Breast epithelium (tissue), 4 donors: Measurements from ENCODE around the gene TNNI3K. TPM values are rescaled to one million over a fixed set of nuclear protein-coding genes. Genes with fewer than 3 reads are reported as not detected.
"Not testable (repeated sequence)": the region's sequence is repeated elsewhere in the genome, so short reads cannot be mapped to it uniquely, and the experiment has no call there.

Experiments
- DNase-seq, 2 donors: peaks; one replicate each; pipeline ENCODE4 v3.0.0-alpha.2; 2019; ENCODE audit warnings: low spot score in 2 of 2
- H3K27ac ChIP-seq, 2 donors: fragments of 200-600 bp; sonication (generic) in 1 of 2; one replicate each; pipeline ENCODE4 v1.5.1; 2016 to 2019; ENCODE audit warnings: mild to moderate bottlenecking in 1 of 2
- H3K27me3 ChIP-seq, 2 donors: fragments of 200-600 bp; sonication (generic) in 1 of 2; one replicate each; pipeline versions ENCODE4 v1.5.1 to v1.6.0; 2017 to 2019; ENCODE audit warnings: control low read depth in 1 of 2, mild to moderate bottlenecking in 1 of 2
- H3K36me3 ChIP-seq: fragments of 200-600 bp; one replicate; pipeline ENCODE4 v1.5.1; 2019
- H3K4me1 ChIP-seq, 2 donors: fragments of 200-600 bp; sonication (generic); one replicate each; pipeline ENCODE4 v1.5.1; 2016 to 2019; ENCODE audit warnings: control low read depth in 1 of 2
- H3K4me3 ChIP-seq, 3 donors: fragments of 200-600 bp; sonication (generic); 1 replicate in 2 of 3; 2 replicates in 1 of 3; pipeline ENCODE4 v1.5.1; 2016 to 2019; ENCODE audit warnings: mild to moderate bottlenecking in 3 of 3, moderate library complexity in 2 of 3
- H3K9me3 ChIP-seq, 2 donors: fragments of 200-600 bp; sonication (generic) in 1 of 2; one replicate each; pipeline ENCODE4 v1.5.1; 2016 to 2019; ENCODE audit warnings: control low read depth in 1 of 2
- POLR2A ChIP-seq: fragments of 450-650 bp; IDR thresholded peaks from one replicate; pipeline ENCODE4 v1.6.1; 2016; ENCODE audit warnings: antibody characterized with exemption, mild to moderate bottlenecking, moderate library complexity
- POLR2AphosphoS5 ChIP-seq, 3 donors: sonication (generic); formaldehyde crosslinking; IDR thresholded peaks; one replicate each; pipeline ENCODE4 v1.6.1; 2017; ENCODE audit warnings: antibody characterized with exemption in 3 of 3
- intact Hi-C: fragments of 100-400 bp; cut with DNase I; formaldehyde crosslinking; loops from one replicate; pipeline ENCODE4 v1.15.1; 2023; ENCODE audit warnings: low total_unique reads
- total RNA-seq, 3 donors: library from RNA; depleted of rRNA; stranded (reverse); fragments of >200 nt; gene quantifications; one replicate each; pipeline ENCODE4 v1.1.0, GENCODE V29; 2016
- TF ChIP-seq, protein P1 (sequence below), 3 donors: fragments of 450-650 bp; IDR thresholded peaks; one replicate each; pipeline ENCODE4 v1.5.1; 2016 to 2017; ENCODE audit warnings: antibody characterized with exemption in 3 of 3, mild to moderate bottlenecking in 3 of 3, moderate library complexity in 3 of 3

Gene TNNI3K
- total RNA-seq, 3 donors from 2014 or later = 1.3 to 3.7 (median 2.5) TPM

DNA sequence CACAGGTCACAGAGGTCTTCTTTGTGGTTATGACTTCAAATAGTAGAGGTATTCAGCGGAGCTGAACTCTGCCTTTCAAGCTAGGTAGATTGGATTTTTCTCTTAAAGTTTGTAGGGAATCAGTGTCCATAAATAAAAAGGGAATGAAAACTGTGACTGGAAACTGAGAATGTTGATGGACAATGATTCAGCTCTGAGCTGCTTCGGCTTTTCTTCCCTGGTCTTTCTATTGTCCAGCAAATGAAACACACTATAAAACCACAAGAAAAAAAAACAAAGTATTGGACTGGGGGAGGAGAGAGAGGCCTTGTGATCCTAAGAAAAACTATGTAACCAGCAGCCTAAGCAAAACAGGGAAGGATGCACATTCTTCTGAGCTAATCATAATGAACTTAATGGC, 11.1 kb downstream of the TNNI3K start:
- no peak for DNase-seq
- intact Hi-C loops = no loop called here
- TF ChIP-seq, protein P1, sequence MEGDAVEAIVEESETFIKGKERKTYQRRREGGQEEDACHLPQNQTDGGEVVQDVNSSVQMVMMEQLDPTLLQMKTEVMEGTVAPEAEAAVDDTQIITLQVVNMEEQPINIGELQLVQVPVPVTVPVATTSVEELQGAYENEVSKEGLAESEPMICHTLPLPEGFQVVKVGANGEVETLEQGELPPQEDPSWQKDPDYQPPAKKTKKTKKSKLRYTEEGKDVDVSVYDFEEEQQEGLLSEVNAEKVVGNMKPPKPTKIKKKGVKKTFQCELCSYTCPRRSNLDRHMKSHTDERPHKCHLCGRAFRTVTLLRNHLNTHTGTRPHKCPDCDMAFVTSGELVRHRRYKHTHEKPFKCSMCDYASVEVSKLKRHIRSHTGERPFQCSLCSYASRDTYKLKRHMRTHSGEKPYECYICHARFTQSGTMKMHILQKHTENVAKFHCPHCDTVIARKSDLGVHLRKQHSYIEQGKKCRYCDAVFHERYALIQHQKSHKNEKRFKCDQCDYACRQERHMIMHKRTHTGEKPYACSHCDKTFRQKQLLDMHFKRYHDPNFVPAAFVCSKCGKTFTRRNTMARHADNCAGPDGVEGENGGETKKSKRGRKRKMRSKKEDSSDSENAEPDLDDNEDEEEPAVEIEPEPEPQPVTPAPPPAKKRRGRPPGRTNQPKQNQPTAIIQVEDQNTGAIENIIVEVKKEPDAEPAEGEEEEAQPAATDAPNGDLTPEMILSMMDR (IDR thresholded peaks at IDR 0.05) = no peak
- no peak for TF ChIP-seq POLR2AphosphoS5 (IDR thresholded peaks at IDR 0.05)
- no peak for TF ChIP-seq POLR2A

DNA sequence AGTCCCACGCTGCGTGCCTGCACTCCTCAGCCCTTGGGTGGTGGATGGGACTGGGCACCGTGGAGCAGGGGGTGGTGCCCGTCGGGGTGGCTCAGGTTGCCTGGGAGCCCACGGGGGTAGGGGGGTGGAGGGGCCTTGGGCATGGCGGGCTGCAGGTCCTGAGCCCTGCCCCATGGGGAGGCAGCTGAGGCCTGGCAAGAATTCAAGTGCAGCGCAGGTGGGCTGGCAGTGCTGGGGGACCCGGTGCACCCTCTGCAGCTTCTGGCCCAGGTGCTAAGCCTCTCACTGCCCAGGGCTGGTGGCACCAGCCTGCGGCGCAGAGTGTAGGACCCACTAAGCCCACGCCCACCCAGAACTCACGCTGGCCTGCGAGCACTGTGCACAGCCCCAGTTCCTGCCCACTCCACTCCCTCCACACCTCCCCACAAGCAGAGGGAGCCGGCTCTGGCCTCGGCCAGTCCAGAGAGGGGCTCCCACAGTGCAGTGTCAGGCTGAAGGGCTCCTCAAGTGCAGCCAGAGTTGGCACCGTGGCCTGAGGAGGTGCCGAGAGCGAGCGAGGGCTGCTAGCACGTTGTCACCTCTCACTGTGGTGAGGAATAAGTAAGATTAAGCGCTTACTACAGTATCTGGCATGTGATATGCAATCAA, 12.8 kb downstream of the TNNI3K start:
- no peaks in the 10 kb centered on the region for H3K36me3 ChIP-seq
- TF ChIP-seq, protein P1 (IDR thresholded peaks at IDR 0.05) = no peak
- TF ChIP-seq POLR2A = no peak
- TF ChIP-seq POLR2AphosphoS5 (IDR thresholded peaks at IDR 0.05) = no peak
- H3K9me3 ChIP-seq = no peaks in the 10 kb centered on the region
- no peak overlapping the region for H3K27ac ChIP-seq
- no peaks in the 10 kb centered on the region for H3K27me3 ChIP-seq
- H3K4me3 ChIP-seq = no peak overlapping the region
- no peaks in the 10 kb centered on the region for H3K4me1 ChIP-seq
- intact Hi-C loops = no loop called here
- DNase-seq = no peak

More for the DNA sequence above, 11.1 kb downstream of the TNNI3K start:
- Histone ChIP-seq H3K27ac (no peak overlapping the region), H3K27me3 (no peaks in the 10 kb centered on the region), H3K4me3 (no peak overlapping the region), H3K36me3 (no peaks in the 10 kb centered on the region), H3K9me3 (no peaks in the 10 kb centered on the region), H3K4me1 (no peaks in the 10 kb centered on the region)

DNA sequence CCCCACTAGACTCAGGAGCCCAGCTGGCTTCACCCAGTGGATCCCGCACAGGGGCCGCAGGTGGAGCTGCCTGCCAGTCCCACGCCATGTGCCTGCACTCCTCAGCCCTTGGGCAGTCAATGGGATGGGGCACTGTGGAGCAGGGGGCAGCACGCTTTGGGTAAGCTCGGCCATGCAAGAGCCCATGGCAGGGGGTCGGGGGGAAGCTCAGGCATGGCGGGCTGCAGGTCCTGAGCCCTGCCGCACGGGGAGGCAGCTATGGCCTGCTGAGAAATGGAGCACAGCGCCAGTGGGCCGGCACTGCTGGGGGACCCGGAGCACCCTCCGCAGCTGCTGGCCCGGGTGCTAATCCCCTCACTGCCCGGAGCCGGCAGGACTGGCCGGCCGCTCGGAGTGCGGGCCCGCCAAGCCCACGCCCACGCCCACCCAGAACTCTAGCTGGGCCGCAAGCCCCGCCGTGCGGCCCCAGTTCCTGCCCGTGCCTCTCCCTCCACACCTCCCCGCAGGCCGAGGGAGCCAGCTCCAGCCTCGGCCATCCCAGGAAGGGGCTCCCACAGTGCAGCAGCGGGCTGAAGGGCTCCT, 18.1 kb downstream of the TNNI3K start:
- H3K4me1 ChIP-seq, H3K27me3 ChIP-seq, DNase-seq, H3K36me3 ChIP-seq, H3K4me3 ChIP-seq, H3K9me3 ChIP-seq, intact Hi-C loops, H3K27ac ChIP-seq: not testable (repeated sequence)

DNA sequence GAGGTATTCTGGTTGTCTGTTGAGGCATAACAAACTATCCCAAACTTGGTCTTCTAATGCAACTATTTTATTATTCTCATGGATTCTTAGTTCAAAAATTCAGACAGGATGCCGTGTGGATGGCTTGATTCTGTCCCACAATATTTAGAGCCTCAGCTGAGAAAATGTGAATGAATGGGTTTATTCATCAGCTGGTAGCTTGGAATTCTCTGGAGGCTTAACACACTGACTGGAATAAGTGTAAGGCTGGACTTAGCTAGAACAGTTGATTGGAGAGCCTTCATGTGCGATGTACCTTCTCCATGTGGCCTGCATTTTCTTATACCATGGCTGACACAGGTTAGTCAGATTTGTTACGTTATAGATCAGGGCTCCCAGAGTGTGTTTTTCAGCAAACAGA, 30.8 kb downstream of the TNNI3K start:
- no peaks in the 10 kb centered on the region for H3K9me3 ChIP-seq
- no peak overlapping the region for H3K27ac ChIP-seq
- H3K4me3 ChIP-seq = no peak overlapping the region
- H3K36me3 ChIP-seq = no peaks in the 10 kb centered on the region
- TF ChIP-seq POLR2A (no peak), POLR2AphosphoS5 (IDR thresholded peaks at IDR 0.05) (no peak)
- TF ChIP-seq, protein P1 (IDR thresholded peaks at IDR 0.05) = no peak
- intact Hi-C loops = no loop called here
- H3K4me1 ChIP-seq = no peaks in the 10 kb centered on the region
- no peak for DNase-seq
- H3K27me3 ChIP-seq = no peaks in the 10 kb centered on the region

DNA sequence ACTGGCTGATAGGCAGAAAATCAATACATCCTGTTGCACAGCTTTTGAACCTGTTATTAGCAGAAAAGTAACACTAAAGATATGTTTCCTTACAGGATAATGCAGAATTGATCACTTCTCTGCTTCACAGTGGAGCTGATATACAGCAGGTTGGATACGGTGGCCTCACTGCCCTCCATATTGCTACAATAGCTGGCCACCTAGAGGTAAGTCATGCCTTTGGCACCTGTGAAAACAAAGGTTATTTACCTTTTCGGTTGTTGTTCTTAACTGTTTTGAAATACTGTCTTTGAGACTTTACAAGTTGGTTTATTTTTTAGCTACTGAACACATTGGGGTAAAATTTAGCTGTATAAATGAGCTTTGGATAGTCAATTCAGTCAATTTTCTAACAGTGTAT, 36.3 kb downstream of the TNNI3K start:
- Histone ChIP-seq H3K9me3 (no peaks in the 10 kb centered on the region), H3K36me3 (no peaks in the 10 kb centered on the region), H3K27me3 (no peaks in the 10 kb centered on the region), H3K27ac (no peak overlapping the region), H3K4me3 (no peak overlapping the region), H3K4me1 (no peaks in the 10 kb centered on the region)
- intact Hi-C loops = no loop called here
- no peak for DNase-seq
- TF ChIP-seq POLR2A = no peak
- TF ChIP-seq POLR2AphosphoS5 (IDR thresholded peaks at IDR 0.05) = no peak
- TF ChIP-seq, protein P1 (IDR thresholded peaks at IDR 0.05) = no peak
